Mammary epithelial cell (primary cell): ENCODE measurements around the gene MEGF11.

Experiments
- CTCF ChIP-seq, 2 donors: IDR thresholded peaks in 1 of 2; conservative IDR thresholded peaks in 1 of 2; 2 replicates each; pipeline ENCODE4 v1.5.1; 2011 to 2012; ENCODE audit warnings: inconsistent platforms in 2 of 2, low read length in 2 of 2, mild to moderate bottlenecking in 2 of 2, control low read depth in 1 of 2, low read depth in 1 of 2; ENCODE audit not compliant: insufficient read depth in 1 of 2; ENCODE audit errors: extremely low read depth in 1 of 2
- EZH2 ChIP-seq: IDR thresholded peaks from 2 replicates; pipeline ENCODE4 v1.6.1; 2012; ENCODE audit warnings: low read length, inconsistent platforms, borderline replicate concordance

DNA sequence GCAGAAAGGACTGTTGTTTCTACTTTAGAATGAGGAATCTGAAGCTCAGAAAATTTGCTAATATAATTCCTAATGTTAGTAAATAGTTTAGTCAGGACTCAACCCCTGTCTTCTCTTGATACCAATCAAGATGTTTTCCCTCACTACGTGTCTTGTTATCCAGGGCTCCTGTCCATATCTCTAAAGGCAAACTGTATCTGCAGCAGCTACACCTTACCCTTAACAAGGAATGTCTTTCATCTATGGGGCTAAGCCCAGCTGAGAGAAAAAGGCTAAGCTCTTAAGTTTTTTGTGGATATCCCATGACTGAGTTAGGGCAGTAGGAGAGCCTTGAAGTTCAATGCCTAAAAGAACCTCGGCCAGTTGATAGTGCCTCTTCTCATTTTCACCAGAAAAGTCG is 351.7 kb downstream of the MEGF11 start:
- TF ChIP-seq CTCF (conservative IDR thresholded peaks at IDR 0.05 in 1 of 2, IDR thresholded peaks at IDR 0.05 in 1 of 2; ENCODE audit: extremely low read depth in 1 of 2, insufficient read depth in 1 of 2, low read depth in 1 of 2, low read length in 2 of 2) (no peak), EZH2 (no peak)
